Pons (tissue), 1 donor: ENCODE data around the gene DNAH3.
"Not testable (repeated sequence)": the region's sequence is repeated elsewhere in the genome, so short reads cannot be mapped to it uniquely, and the experiment has no call there.

ENCODE experiments used
- DNase-seq: peaks from one replicate; pipeline ENCODE4 v3.0.0-alpha.2; 2016; ENCODE audit warnings: low spot score

Gene DNAH3, protein sequence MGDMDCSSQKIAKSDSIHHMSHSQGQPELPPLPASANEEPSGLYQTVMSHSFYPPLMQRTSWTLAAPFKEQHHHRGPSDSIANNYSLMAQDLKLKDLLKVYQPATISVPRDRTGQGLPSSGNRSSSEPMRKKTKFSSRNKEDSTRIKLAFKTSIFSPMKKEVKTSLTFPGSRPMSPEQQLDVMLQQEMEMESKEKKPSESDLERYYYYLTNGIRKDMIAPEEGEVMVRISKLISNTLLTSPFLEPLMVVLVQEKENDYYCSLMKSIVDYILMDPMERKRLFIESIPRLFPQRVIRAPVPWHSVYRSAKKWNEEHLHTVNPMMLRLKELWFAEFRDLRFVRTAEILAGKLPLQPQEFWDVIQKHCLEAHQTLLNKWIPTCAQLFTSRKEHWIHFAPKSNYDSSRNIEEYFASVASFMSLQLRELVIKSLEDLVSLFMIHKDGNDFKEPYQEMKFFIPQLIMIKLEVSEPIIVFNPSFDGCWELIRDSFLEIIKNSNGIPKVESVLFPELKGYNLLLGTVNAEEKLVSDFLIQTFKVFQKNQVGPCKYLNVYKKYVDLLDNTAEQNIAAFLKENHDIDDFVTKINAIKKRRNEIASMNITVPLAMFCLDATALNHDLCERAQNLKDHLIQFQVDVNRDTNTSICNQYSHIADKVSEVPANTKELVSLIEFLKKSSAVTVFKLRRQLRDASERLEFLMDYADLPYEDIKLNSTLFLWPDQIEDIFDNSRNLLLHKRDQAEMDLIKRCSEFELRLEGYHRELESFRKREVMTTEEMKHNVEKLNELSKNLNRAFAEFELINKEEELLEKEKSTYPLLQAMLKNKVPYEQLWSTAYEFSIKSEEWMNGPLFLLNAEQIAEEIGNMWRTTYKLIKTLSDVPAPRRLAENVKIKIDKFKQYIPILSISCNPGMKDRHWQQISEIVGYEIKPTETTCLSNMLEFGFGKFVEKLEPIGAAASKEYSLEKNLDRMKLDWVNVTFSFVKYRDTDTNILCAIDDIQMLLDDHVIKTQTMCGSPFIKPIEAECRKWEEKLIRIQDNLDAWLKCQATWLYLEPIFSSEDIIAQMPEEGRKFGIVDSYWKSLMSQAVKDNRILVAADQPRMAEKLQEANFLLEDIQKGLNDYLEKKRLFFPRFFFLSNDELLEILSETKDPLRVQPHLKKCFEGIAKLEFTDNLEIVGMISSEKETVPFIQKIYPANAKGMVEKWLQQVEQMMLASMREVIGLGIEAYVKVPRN (N-terminal part only)

DNA sequence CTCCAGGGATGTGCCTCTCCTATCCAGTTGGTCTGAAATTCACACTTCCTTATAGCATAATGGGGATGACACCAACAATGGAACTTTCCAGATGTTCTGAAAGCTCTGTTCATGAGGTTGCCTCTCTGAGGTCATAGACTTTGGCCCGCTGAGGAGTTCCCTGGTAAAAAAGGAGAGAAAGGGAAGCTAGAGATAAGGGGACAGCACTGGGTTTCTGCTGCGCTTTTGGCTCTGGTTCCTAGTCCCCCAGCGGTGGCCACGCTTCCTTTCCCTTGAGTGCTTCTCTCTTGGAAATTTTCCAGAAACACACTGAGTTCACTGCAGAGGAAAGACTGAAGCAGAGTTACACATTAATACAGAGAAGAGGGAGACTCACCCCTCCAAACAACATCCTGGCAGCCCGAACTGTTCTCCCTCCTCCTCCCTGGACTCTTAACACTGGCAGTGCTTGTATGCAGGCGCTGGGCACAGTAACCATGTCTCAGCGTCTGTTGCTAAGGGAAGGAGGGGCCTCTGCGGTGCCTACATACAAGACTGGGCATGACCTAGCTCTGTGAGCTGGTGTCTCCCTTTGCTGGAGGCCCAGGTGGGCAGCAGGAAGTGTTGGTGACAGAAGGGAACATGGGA lies at the start of gene DNAH3:
Gene DNAH3, minus strand, starts transcription at position 472 of the 627 bp plus-strand sequence. CDS start 527 bp downstream, outside the sequence.
- DNase-seq = no peak

GRCh38 chr16:21199607-21200218 lies 49.1 kb upstream of the DNAH3 start:
- no peak for DNase-seq

DNA sequence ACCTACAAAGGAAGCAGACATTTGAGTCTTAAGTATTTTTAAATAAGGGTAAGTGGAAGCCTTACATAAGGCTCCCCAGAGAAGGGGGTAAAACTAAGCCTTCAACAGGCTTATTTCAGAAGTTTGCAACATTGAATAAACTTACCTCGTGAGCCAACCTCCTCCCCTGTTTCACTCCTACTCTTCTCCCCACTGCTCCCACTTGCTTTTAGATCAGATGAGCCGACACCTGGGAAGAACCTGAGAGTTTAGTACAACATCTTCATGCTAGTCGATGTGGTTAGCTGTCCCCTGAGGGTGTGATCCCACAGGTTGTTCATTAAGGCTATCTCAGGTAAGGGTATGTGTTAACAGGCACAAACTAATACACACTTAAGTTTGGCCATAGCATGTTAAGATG lies 47.0 kb upstream of the DNAH3 start:
- DNase-seq = no peak

- no peak for DNase-seq
Measured at GRCh38 chr16:21197112-21197511, 46.5 kb upstream of the DNAH3 start.

- not testable (repeated sequence) for DNase-seq
Measured at GRCh38 chr16:21195330-21195729, 44.7 kb upstream of the DNAH3 start.

- no peak for DNase-seq
Measured at GRCh38 chr16:21194771-21195301, 44.2 kb upstream of the DNAH3 start.

- DNase-seq = no peak
Measured at GRCh38 chr16:21192991-21193390, 42.3 kb upstream of the DNAH3 start.

DNA sequence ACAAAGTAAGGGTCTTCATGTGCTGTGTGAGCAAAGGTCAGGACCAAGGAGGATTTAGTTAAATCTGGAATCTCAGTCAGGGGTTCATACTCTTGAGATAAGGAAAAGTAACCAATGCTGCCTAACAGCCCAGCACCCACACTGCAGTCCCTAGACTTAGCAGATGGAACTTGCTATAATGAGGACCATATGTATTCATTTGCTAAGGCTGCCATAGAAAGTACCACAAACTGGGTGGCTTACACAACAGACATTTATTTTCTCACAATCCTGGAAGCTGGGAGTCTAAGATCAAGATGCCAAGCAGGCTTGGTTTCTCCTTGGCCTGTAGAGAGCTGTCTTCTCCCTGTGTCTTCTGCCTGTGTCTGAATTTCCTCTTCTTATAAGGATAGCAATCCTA lies 40.0 kb upstream of the DNAH3 start:
- DNase-seq = no peak

DNA sequence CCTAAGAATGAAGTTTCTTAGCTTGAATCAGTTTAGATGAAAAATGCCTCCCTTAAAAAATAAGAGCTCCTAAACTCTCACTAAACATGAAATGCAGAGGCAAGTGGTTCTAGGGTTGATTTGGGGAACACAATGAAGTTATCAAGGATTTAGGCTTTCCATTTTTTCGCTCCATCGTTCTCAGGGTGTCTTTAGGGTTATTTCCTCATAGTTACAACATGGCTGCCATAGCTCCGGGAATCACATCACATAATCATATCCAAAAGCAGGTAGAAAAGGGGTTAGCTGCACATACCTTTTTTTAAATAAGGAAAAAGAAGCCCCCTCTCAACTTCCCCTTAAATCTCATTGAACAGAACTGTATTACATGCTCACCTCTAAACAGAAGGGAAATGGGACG lies 39.4 kb upstream of the DNAH3 start:
- DNase-seq = no peak

GRCh38 chr16:21189311-21189710 lies 38.7 kb upstream of the DNAH3 start:
- DNase-seq = no peak

DNA sequence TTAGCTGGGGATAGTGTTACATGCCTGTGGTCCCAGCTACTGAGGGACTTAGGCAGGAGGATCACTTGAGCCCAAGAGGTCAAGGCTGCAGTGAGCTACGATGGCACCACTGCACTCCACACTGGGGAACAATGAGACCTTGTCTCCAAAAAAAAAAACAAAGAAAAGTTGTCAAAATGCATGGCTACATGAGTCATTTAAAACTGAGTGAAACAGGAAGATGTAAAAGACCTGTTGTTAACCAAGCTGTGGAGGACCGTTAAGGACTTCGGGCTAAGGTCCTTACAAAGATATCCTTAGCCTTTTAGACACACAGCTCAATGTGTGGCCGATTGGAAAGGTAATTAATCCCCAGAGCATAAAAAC lies 35.7 kb upstream of the DNAH3 start:
- DNase-seq = peak; percentile 28

- DNase-seq = no peak
Measured at GRCh38 chr16:21185659-21186325, 35.1 kb upstream of the DNAH3 start.

GRCh38 chr16:21184834-21185233 lies 34.2 kb upstream of the DNAH3 start:
- DNase-seq = no peak

DNA sequence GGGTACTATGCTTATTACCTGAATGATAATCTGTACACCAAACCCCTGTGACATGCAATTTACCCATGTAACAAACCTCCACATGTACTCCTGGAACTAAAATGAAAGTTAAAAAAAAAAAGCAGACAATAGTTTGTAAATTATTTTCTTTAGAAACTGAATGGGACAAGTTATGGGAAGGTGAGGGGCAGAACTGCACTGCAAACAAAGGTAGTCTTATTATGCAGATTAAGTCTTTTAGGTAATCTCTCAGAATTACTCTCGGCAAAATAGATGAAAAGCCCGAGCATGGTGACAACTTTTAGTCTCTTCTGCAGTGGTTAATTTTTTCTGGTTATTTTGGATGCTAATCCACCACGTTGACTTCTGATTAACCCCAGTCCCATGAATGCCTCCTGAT lies 33.3 kb upstream of the DNAH3 start:
- no peak for DNase-seq

GRCh38 chr16:21179983-21180365 lies 29.3 kb upstream of the DNAH3 start:
- DNase-seq = no peak

DNA sequence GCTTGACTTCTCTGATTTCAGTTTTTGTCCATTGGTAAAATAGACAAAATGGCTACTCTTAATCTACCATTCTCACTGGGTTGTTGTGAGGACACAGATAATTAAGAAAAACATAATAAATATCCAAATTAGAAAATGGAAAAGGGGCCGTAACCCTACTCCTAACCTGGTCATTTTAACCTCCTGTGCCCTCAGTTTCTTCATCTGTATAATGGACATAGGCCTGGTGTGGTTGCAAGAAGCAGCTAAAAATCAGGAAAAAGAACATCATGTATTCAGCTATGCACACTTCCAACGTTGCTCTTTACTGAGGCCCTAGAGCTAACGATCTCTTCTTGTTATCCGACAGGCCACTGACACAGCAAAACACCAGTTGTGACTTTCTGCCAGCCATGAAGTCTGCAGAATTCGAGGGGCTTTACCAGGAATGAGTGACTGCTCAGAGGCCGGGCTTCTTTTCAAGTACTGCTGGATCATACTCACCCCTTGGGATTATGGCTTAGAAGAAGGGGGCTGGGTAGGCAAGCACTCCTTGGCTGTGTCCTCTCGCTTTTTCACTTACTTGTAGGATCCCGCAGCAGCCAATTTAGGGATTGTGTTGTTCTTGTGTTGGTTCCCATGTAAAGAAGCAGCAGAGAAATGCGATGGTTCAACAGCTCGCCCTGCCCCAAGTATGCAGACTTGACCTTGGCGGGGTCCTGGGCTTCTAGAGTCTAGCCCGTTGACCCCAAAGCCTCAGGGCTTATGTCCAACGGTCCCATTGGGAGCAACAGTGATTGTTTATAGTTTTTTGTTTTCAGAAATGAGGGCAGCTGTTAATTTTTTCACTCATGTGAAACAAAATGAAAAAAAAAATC lies 28.7 kb upstream of the DNAH3 start:
- no peak for DNase-seq

DNA sequence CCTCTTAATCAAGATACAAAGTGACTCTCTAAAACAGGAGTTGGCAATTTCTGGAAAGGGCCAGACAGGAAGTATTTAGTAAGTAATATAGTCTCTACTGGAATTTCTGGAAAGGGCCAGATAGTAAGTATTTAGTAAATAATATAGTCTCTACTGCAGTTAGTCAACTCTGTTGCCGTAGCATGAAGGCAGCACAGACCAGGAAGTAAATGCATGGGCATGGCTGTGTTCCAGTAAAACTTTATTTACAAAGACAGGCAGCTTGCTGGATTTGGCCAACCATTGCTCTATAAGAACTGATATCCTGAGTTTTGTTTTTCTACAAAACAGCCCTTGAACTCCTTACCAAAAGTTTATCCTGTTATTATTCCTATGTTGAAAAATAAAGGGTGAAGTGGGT lies 24.8 kb upstream of the DNAH3 start:
- DNase-seq = no peak

GRCh38 chr16:21172650-21173049 lies 22.0 kb upstream of the DNAH3 start:
- DNase-seq = no peak

- not testable (repeated sequence) for DNase-seq
Measured at GRCh38 chr16:21170116-21170515, 19.5 kb upstream of the DNAH3 start.
